Stomach smooth muscle (tissue), 2 donors: ENCODE data around the gene ABCA3.

Experiments used
- H3K27ac ChIP-seq: one replicate; pipeline ENCODE4 v1.7.0; 2013; ENCODE audit warnings: mild to moderate bottlenecking, low read length, inconsistent platforms
- H3K27me3 ChIP-seq, 2 donors: one replicate each; pipeline ENCODE4 v1.7.0; 2013; ENCODE audit warnings: low read length in 2 of 2; ENCODE audit not compliant: insufficient read depth in 2 of 2, control insufficient read depth in 1 of 2
- H3K36me3 ChIP-seq, 2 donors: one replicate each; pipeline ENCODE4 v1.7.0; 2013; ENCODE audit warnings: low read length in 2 of 2; ENCODE audit not compliant: control insufficient read depth in 2 of 2, insufficient read depth in 2 of 2
- H3K4me1 ChIP-seq: one replicate; pipeline ENCODE4 v1.7.0; 2013; ENCODE audit warnings: low read length; ENCODE audit not compliant: control insufficient read depth, insufficient read depth
- H3K4me3 ChIP-seq, 2 donors: one replicate each; pipeline ENCODE4 v1.7.0; 2013; ENCODE audit warnings: low read length in 2 of 2
- H3K9ac ChIP-seq, 2 donors: one replicate each; pipeline ENCODE4 v1.7.0; 2013; ENCODE audit warnings: low read length in 2 of 2, mild to moderate bottlenecking in 1 of 2
- H3K9me3 ChIP-seq, 2 donors: one replicate each; pipeline ENCODE4 v1.7.0; 2013; ENCODE audit warnings: low read length in 2 of 2; ENCODE audit not compliant: control insufficient read depth in 2 of 2
- donor health status: healthy.
- donor health status: Pancreatic carcinoma.

The ABCA3 gene

DNA sequence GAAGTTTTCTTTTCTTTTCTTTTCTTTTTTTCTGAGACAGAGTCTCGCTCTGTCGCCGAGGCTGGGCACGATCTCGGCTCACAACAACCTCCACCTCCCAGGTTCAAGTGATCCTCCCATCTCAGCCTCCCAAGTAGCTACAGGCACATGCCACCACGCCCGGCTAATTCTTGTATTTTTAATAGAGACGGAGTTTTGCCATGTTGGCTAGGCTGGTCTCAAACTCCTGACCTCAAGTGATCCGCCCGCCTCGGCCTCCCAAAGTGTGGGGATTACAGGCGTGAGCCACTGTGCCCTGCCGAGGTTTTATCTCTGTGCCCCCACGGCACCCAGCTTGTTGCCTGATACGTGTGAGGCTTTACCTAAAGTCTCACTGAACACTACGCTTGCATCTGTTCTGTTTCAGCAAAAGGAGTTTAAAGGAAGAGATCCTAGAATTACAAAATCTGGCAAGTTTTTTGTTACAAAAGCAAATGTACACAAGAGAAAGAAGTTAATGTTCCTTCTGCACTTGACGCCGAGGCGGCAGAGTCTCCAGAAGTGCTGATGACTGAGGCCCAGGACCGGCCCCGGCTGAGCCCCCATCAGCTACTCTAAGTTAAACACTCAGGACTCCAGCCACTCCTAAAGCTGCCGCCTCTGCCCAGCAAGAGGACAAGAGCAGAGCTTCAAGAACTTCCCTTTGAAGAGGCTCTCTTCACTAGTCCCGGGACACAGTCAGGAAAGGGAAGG lies 9.2 kb downstream of the ABCA3 start:
- Histone ChIP-seq H3K4me3 (no peak overlapping the region), H3K9me3 (no peaks in the 10 kb centered on the region), H3K27me3 (no peaks in the 10 kb centered on the region), H3K27ac (no peak overlapping the region), H3K4me1 (no peaks in the 10 kb centered on the region), H3K9ac (no peak overlapping the region), H3K36me3 (peaks cover 3 to 12% of the 10 kb centered on the region in 2 donors)

DNA sequence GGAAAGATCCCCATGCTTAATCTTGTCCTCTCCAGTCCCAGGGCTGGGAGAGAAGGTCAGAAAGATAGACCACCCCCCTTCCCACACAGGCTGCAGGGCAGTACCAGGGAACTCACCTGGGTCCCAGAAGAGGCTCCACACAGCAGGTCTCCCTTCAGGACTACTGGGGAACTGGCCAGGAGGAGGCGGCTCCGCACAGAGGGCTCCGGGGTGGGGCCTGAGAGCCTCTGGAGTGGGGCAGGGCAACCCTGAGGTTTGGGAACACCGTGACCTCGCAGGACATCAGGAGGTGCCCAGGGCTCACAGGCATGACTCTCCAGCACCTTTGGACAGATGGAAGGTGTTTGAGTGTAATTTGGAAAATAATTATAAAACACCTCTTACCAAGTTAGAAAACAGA lies 11.0 kb downstream of the ABCA3 start:
- H3K36me3 ChIP-seq = peaks cover 18 to 23% of the 10 kb centered on the region in 2 donors
- H3K27ac ChIP-seq = no peak overlapping the region
- H3K4me3 ChIP-seq = no peak overlapping the region
- H3K9me3 ChIP-seq = no peaks in the 10 kb centered on the region
- no peaks in the 10 kb centered on the region for H3K4me1 ChIP-seq
- no peak overlapping the region for H3K9ac ChIP-seq
- no peaks in the 10 kb centered on the region for H3K27me3 ChIP-seq

DNA sequence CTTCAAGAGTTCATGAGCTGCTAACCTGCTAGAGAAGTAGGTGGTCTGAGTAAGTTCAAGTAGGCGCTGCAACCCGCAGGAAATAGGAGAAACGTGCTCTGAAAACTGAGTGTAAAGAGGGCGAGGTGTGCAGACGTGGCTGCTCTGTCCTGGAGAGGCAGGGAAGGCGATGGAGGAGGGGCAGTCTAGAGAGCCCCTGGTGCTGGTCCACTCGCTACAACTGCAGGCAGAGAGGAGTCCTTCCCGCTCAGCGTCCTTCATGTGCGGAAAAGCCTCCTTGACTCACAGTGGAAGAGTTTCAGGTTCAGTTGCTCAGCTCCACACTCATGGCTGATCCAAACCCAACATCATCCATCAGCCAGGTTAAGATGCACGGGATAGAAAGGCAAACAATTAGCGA lies 12.1 kb downstream of the ABCA3 start:
- Histone ChIP-seq H3K9ac (no peak overlapping the region), H3K4me3 (no peak overlapping the region), H3K36me3 (peaks cover 19 to 27% of the 10 kb centered on the region in 2 donors), H3K9me3 (no peaks in the 10 kb centered on the region), H3K27me3 (no peaks in the 10 kb centered on the region), H3K4me1 (no peaks in the 10 kb centered on the region), H3K27ac (no peak overlapping the region)

DNA sequence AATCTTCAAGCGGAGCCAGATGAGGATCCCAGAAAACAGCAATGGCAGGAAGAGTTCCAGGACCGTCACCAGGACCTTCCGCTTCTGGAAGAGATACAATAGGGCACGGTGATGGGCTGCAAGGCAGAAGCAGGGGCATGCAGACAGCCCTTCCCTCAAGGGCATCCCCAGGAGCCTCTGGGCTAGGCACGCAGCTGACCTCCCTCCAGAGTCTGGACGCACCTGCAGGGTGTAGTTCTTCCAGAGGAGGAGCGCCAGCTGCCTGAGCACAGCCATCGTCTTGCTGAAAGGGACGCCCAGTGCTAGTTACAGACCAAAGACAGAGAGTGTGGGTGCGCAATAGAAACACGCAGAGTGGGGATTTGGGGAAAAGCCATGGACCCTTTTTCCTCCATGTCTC lies 14.3 kb downstream of the ABCA3 start:
- no peaks in the 10 kb centered on the region for H3K4me1 ChIP-seq
- H3K9me3 ChIP-seq = no peaks in the 10 kb centered on the region
- no peak overlapping the region for H3K9ac ChIP-seq
- H3K4me3 ChIP-seq = no peak overlapping the region
- no peaks in the 10 kb centered on the region for H3K27me3 ChIP-seq
- H3K27ac ChIP-seq = no peak overlapping the region
- H3K36me3 ChIP-seq = peaks cover 24 to 29% of the 10 kb centered on the region in 2 donors

DNA sequence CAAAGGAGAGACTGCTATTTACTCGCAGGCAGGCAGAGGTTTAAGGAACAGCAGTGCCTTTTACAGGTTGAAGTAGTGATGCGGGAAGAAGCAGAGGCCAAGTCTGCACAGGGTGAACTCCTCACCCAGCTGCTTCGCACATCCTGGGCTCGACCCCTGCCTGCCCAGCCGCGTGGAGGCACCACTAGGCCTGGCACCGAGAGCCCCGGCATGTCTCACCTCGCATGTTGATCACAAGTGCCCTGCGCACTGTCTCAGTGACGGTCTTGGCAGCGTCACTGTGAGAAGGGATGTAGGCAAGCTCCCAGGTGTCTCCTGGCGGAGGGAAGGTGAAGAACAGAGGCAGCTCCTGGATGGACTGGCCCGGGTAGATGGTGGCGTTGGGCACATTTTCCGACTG lies 14.7 kb downstream of the ABCA3 start:
- peaks cover 27 to 32% of the 10 kb centered on the region in 2 donors for H3K36me3 ChIP-seq
- H3K27me3 ChIP-seq = no peaks in the 10 kb centered on the region
- H3K4me1 ChIP-seq = no peaks in the 10 kb centered on the region
- no peaks in the 10 kb centered on the region for H3K9me3 ChIP-seq
- no peak overlapping the region for H3K27ac ChIP-seq
- H3K4me3 ChIP-seq = no peak overlapping the region
- no peak overlapping the region for H3K9ac ChIP-seq

DNA sequence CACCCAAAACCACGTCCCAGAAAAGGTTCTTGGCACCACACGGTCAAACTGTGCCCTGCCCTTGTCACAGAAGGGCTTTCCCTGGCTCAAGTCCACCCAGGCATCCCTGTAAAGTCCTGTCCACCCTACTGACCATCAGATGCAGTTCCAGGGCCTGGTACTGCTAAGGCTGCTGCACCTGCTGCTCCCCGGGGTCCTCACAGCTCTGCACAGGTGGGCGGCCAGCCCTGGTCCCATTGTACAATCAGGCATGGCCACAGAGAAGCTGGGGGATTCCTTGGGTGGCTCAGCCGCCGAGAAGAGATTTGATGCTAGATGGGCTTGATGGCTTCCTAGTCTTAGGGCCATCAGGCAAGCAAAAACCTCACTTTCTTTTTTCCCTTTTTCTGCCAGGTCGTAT lies 15.3 kb downstream of the ABCA3 start:
- H3K27me3 ChIP-seq = no peaks in the 10 kb centered on the region
- no peak overlapping the region for H3K9ac ChIP-seq
- no peak overlapping the region for H3K27ac ChIP-seq
- H3K36me3 ChIP-seq = peaks cover 27 to 34% of the 10 kb centered on the region in 2 donors
- H3K4me1 ChIP-seq = no peaks in the 10 kb centered on the region
- H3K4me3 ChIP-seq = no peak overlapping the region
- no peaks in the 10 kb centered on the region for H3K9me3 ChIP-seq

DNA sequence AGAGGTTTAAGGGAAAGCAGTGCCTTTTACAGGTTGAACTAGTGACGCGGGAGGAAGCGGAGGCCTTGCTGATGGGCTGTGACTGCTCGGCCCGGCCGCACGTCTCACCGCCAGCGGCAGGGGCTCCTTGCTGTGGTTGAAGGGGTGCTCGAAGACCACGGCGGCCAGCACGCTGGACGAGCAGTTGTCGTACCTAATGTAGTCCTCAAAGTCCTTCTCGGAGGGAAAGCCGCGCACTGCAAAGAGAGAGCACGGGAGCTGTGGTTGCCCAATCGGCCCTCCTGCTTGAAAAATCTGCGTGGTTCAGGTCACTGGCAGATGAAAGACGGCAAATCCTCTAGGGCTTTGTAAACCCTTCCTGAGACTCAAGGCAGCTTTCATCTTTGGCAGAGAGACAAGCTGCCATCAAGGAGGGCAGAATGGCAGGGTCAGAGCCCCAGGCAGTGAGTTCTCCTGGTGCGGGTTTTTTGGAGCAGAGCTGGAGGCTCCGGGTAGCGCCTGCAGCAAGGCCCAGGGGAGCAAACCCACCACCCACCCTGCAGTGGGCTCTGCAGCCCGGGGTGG lies 16.1 kb downstream of the ABCA3 start:
- Histone ChIP-seq H3K4me3 (no peak overlapping the region), H3K36me3 (peaks cover 27 to 37% of the 10 kb centered on the region in 2 donors), H3K9ac (no peak overlapping the region), H3K27ac (no peak overlapping the region), H3K4me1 (no peaks in the 10 kb centered on the region), H3K9me3 (no peaks in the 10 kb centered on the region), H3K27me3 (no peaks in the 10 kb centered on the region)

DNA sequence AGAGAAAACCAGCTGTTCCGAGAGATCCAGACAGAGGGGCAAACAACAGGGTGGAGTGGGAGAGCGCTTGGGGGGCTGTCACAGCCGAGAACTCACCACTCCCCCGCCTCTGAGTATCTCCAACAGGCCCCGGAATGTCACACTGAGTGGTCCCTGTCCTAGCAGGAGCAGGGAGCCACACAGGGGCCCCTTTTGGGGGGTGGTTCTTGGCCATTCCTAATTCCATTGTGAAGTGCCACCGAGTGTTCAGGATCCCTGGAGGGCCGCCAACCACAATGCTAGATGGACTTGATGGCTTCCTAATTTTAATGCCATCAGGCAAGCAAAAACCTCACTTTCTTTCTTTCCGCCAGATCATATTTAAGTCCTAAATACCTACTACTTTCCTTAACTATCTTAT lies 16.8 kb downstream of the ABCA3 start:
- Histone ChIP-seq H3K36me3 (peaks cover 27 to 39% of the 10 kb centered on the region in 2 donors), H3K4me3 (no peak overlapping the region), H3K27me3 (no peaks in the 10 kb centered on the region)

DNA sequence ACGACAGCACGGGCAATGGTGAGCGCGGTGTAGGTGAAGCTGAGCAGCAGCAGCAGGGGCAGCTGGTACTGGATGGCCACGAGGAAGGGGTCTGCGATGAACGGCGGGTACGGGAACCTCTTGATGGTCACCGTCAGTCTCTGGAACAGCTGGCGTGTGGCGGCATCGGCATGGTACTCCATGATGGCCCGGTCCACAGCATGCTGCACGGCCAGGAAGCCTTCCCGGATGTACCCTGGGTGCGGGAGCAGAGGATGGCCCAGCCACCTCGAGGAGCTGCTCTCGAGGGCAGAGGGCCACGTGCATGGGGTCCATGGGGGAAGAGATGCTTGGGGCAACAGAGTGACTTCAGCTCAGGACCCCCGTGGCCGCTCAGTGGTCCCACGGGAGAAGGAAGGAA lies 20.9 kb downstream of the ABCA3 start:
- peaks cover 10 to 24% of the 10 kb centered on the region in 2 donors for H3K36me3 ChIP-seq
- H3K4me1 ChIP-seq = no peaks in the 10 kb centered on the region
- H3K27me3 ChIP-seq = no peaks in the 10 kb centered on the region
- no peak overlapping the region for H3K4me3 ChIP-seq
- no peaks in the 10 kb centered on the region for H3K9me3 ChIP-seq
- H3K27ac ChIP-seq = no peak overlapping the region
- H3K9ac ChIP-seq = no peak overlapping the region

More for the DNA sequence above, 16.8 kb downstream of the ABCA3 start:
- H3K9ac ChIP-seq = no peak overlapping the region
- H3K27ac ChIP-seq = no peak overlapping the region
- no peaks in the 10 kb centered on the region for H3K9me3 ChIP-seq
- H3K4me1 ChIP-seq = no peaks in the 10 kb centered on the region

DNA sequence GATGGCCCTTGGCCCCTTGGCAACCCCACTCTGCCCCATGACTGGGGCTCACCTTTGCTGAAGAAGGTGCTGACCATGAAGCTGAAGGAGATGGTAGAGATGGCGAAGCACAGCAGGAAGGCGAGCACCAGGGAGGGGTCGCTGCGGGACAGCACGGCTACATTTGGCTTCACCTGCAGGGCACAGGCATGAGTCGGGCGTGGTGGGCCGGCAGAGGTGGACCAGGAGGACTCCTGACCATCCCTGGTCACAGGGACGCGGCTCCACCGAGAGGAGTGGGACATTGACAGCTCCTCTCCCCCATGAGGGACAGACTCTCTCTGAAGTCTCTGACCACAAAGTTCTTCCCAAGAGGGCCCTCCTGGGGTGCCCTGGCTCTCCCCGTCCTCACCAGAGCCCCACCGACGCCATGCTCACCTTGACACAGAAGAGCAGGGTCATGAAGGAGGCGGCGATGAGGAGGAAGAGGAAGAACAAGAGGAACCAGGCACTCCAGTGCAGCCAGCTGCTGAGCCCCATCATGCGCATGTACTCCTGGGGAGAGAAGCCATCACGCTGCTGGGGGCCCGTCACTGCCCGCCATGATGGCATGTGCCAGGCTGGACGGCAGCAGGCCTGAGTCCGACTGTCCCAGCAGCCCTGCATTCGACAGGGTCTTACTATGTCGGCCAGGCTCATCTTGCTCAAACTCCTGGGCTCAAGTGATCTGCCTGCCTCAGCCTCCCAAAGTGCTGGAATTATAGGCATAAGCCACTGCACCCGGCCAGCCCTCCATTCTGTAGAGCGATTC lies 23.1 kb downstream of the ABCA3 start:
- Histone ChIP-seq H3K4me3 (no peak overlapping the region), H3K9me3 (no peaks in the 10 kb centered on the region), H3K27ac (no peak overlapping the region), H3K36me3 (peaks cover 11 to 20% of the 10 kb centered on the region in 2 donors), H3K4me1 (no peaks in the 10 kb centered on the region), H3K9ac (no peak overlapping the region), H3K27me3 (no peaks in the 10 kb centered on the region)
